Measurements from ENCODE around the gene NKIRAS1.

Gene NKIRAS1

DNA sequence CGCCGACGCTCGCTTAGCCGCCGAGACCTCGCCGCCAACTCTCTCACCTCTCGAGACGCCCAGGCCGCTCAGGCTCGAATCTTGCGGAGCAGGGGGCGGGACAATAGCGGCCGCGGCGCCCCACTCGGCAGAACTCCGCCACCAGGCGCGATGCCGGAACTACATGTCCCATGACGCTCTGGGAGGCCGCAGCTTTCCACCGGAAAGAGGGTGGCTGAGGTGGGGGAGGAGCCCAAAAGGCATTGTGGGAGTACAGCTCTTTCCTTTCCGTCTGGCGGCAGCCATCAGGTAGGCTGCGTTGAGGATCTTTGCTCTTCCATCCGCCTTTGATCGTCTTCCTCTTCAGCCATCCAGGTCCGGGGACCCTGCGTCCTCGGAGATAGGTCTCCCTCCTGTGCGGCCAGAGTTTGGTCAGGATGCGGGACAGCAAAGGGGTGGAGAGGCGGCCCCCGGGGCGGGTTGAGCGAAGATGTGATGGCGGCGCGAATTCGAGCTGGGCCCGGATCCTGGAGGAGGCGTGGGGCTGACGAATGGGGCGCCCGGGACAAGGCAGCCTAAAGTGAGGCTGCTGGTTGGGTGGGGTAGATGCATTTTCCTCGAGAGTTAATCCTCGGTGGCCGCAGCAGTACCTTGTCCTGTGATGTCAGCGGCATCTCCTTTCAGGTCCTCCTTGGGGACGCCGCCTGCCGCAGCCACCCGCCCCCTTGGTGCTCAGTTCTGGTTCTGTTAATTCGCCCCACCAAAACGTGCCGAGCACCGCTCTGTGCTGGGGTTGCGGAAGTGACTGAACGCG lies at the start of gene NKIRAS1, which contains the start of gene RPL15:
Gene NKIRAS1, minus strand, starts transcription at position 105 of the 793 bp plus-strand sequence. CDS start 6,086 bp downstream, outside the sequence.
Gene RPL15, plus strand, starts transcription at position 247 of the 793 bp plus-strand sequence. CDS start 728 bp downstream, outside the sequence.
- DNase-seq: peak; percentile 86

DNA sequence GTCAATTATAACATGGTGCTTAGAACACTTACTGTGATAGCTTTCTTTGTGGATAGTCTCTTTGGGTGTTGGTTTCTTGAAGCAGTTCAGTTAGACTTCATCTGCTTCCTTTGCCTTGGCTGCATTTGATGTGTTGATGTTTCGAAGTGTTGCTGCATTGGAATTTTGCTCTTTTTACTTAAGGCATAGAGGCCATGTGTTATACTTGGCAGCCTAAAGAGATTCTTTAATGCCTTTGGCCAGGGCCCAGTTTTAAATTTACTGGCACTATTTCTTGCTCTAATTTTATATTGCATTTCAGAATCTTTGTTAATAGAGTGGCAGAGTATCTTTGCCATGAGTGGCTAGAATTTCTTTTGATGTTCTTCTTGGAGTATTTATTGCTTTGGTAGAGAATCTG lies 49.5 kb upstream of the NKIRAS1 start:
- no peak for DNase-seq

DNA sequence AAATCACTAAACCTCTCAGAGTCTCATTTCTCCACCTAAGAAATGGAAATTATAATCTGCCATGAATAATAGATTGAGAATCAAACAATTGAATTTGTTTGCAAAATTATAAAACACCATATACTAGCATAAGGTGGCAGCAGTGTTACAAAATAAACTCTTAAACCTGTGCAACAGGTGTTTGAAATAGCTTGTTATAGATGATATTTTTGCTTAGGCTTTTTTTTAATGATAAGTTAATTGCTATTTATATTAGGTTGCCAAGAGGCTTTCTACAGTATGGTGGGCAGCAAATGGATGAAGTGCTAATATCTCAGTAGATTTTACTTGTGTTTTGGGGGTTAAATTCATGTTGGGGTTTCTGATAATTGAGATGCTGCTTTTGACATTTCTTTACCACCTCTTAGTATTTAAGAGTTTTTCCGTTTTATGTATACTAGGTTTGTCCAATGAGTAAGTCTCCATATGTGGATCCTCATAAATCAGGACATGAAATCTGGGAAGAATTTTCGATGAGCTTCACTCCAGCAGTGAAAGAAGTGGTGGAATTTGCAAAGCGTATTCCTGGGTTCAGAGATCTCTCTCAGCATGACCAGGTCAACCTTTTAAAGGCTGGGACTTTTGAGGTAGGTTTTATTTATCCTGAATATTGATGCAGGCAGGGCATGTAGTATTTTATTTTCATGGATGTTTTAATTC lies 47.9 kb upstream of the NKIRAS1 start:
- no peak for DNase-seq

DNA sequence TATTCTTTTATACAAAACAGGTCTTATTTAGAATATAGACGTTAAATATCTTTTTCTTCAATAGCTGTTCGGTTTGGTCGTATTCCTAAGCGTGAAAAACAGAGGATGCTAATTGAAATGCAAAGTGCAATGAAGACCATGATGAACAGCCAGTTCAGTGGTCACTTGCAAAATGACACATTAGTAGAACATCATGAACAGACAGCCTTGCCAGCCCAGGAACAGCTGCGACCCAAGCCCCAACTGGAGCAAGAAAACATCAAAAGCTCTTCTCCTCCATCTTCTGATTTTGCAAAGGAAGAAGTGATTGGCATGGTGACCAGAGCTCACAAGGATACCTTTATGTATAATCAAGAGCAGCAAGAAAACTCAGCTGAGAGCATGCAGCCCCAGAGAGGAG lies 45.1 kb upstream of the NKIRAS1 start:
- DNase-seq: no peak

DNA sequence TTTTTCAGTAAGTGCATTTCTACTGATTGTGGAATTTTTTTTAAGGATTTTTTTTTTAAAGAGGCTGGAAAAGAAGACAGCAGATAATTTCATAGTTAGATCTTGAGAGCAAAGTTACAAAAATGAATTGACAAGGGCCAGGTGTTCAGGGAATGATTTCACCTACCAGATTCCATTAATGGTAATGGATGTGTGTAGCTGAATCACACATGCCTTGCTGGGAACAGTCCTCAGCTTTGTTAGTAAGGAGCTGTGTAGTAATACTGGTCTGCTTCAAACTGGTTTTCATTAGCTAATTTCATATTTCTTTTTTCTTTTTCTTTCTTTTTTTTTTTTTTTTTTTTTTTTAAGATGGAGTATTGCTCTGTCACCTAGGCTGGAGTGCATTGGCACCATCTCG lies 44.3 kb upstream of the NKIRAS1 start:
- no peak for DNase-seq

DNA sequence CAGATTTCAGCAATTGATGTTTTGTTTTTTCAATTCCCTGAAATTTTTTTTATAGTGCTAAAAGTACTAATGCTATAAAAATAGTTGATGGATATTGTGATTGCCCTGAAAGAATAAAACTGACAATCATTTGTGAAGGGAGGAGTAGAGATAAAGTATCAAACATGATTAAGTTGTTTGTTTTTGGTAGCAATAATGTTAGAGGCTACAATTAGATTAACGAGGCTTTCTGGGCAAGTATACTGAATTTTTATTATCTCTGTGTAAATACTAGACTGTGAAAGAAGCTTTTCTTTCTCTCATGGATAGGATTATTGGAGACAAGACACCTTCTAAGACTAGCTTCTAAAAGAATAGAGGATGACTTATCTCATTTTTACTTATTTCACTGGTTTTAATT lies 43.9 kb upstream of the NKIRAS1 start:
- DNase-seq: no peak

DNA sequence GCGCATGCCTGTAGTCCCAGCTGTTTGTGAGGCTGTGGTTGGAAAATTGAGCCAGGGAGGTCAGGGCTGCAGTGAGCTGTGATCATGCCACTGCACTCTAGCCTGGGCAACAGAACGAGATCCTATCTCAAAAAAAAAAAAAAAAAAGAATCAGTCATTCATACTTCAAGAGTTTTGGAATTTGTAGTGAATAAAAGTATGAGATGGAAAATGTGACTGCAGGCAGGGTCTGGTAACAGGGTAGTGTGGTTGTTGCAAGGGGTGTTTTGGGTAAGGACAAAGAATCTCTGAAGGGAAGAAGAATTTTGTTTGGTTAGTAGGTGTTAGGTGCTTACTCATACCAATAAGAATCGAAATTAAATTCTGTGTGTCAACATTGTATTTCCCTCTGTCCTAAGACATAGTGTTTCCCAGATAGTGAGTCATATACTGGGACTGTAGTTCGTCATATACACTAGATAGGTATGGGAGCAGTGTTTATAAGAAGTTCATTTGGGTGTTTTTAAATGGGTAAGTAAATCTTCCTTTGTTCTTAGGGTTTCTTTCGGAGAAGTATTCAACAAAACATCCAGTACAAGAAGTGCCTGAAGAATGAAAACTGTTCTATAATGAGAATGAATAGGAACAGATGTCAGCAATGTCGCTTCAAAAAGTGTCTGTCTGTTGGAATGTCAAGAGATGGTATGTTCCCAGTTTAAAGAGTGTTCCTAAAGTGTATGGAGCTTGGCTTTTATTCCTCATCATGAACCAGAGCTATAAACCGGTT lies 42.5 kb upstream of the NKIRAS1 start:
- no peak for DNase-seq

DNA sequence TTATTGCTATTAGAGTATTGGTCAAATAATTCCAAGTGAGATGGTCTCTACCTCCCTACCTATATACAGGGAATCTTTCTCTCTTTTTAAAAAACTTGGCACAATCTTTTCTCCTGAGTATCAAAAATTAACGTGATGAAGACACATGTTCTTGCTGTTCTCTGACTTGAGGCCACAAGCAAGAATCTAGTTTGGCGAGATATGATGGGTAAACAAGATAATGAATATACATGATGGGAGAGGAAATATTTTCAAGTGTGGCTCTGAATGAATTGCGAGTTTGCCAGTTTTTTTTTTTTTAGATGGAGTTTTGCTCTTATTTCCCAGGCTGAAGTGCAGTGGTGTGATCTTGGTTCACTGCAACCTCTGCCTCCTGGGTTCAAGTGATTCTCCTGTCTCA lies 39.9 kb upstream of the NKIRAS1 start:
- DNase-seq: no peak

DNA sequence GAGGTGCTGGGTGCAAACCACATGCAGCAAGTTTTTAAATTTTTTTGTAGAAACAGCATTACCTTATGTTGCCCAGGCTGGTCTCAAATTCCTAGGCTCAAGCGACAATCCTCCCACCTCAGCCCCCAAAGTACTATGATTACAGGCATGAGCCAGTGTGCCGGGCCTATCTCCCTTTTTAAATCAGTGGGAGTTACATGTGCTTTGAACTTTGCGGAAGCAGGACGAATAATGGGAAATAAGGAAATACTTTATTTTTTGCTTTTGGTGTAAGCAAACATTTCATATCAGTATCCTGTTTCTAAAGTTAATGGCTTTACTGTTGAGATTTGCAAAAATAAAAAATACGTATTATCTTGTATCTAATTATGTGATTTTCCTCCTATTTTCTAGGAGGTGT lies 37.4 kb upstream of the NKIRAS1 start:
- DNase-seq: no peak

DNA sequence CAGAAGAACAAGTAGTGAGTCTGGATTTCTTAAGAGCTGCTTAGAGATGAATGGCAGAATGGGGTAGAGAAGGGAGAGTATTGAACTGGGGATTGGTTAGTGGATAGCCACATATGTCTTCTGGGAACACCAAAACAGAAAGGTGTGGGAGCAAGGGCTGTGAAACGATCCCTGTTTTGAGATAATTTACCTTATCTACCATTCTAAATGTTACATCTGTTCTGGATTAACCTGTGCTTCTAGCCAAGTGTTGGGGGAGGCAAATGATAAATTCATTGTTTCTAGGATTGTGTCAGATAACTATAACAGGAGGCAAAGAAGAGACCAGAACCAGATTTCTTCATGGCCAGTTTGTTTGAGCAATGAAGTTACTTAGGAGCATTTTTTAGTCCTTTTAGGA lies 36.7 kb upstream of the NKIRAS1 start:
- no peak for DNase-seq

DNA sequence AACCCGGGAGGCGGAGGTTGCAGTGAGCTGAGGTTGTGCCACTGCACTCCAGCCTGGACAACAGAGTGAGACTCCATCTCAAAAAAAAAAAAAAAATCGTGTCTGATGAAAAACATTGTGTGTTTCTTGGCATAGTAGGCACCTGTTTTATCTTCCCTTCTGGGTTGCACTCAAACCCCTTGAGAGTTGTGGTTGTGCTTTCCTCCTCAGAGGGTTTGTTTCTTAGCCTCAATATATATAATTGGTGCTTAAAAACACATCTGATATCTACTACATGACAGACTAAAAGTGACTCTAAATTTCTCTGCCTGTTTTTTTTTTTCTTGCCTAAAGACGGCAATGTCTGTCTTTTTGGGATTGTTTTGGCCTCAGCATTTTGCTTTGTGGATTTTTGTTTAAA lies 35.9 kb upstream of the NKIRAS1 start:
- DNase-seq: no peak

DNA sequence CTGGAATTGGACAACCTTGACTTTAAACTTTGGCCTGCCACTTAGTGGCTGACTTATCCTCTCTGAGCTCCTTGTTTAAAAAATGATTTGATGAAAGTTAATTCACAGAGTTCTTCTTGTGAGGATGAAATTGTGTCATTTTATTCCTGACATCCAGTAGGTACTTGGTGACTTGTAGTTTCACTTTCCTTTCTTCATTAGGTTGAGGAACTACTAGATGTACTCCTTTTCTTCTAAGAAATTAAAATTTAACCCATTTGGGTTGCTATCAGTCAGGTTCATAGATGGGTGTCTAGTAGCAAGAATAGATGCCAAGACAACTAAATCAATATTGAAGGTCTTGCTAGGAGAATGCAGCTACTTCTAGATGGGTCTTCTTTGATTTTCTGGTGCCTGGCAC lies 33.5 kb upstream of the NKIRAS1 start:
- DNase-seq: no peak

DNA sequence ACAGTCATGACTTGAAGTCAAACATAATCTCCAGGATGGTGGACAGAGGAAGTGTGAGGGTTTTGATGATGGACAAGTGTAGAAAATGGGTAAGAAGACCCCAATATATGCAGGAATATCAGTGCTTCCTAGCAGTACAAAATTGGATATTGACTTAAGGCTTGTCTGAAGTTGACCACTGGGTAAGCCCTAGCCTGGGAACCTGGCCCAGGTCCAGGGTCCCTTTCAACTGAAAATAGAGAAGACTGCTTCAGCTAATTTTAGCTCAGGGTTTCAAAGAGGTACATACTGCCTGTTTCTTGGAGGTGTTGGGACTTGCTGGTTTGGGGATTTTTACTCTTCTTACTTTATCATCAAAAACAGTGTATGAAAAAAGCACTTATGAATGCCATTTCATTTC lies 33.0 kb upstream of the NKIRAS1 start:
- DNase-seq: no peak

DNA sequence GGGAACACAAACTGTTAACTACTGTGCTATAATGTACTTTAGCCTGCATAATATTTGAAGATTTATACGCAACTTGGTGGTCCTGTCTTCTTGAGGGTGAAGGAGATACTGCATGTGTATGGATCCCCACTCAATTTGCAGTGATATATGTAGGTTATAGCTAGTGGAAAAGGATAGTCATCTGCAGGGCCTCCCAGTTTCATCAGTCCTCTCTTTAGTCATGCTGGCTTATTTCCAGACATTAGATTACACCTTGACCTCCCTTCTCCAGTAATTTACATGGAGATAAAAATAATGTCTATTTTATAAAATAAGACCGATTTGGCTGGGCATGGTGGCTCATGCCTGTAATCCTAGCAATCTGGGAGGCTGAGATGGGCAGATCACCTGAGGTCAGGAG lies 32.0 kb upstream of the NKIRAS1 start:
- no peak for DNase-seq

DNA sequence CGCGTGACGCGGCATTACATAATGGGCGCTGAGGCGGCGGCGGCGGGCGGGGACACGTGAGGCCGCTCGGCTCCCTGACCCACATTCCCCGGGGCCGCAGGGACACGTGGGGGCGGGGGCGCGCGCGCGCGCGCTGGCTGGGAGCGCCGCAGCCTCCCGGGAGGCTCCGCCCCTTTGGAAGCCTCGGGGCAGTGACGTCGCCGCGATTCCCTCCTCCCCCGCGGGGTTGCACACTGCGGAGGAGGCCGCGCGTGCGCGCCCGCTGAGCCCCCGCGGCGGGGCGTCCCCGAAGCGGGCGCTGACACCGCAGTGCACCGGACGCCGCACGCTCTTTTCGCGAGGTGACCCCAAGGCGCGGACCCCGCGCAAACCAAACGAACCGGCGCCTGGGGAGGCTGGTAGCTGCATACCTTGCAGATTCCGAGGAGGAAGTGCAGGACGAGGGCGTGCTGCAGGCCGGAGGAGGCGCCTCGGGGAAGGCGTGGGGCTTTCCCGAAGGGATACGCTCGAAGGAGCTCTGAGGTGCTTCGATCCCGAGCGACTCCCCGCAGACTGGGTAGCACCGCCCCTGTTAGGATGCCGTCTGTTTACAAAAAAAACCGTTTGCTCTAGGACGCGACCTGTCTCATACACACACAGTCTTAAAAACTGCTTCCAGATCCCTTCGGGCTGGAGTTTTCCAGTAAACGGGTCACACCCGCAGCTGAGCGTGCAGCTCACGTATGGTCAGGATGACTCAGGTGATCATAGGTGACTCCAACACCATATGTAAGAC lies 29.3 kb upstream of the NKIRAS1 start:
- peak; percentile 83 for DNase-seq

DNA sequence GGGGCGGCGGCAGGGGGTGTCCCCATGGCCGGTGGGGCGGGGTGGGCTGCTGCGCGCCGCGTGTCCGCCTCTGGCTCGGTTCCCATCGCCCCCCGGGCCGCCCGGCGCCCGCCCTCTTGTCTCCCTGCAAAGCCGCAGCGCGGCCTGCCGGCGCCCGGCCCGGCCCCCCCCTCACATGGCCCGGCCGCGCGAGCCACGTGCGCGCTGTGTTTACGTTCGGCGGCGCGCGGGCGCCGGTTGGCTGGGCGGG lies 28.8 kb upstream of the NKIRAS1 start:
- no peak for DNase-seq

DNA sequence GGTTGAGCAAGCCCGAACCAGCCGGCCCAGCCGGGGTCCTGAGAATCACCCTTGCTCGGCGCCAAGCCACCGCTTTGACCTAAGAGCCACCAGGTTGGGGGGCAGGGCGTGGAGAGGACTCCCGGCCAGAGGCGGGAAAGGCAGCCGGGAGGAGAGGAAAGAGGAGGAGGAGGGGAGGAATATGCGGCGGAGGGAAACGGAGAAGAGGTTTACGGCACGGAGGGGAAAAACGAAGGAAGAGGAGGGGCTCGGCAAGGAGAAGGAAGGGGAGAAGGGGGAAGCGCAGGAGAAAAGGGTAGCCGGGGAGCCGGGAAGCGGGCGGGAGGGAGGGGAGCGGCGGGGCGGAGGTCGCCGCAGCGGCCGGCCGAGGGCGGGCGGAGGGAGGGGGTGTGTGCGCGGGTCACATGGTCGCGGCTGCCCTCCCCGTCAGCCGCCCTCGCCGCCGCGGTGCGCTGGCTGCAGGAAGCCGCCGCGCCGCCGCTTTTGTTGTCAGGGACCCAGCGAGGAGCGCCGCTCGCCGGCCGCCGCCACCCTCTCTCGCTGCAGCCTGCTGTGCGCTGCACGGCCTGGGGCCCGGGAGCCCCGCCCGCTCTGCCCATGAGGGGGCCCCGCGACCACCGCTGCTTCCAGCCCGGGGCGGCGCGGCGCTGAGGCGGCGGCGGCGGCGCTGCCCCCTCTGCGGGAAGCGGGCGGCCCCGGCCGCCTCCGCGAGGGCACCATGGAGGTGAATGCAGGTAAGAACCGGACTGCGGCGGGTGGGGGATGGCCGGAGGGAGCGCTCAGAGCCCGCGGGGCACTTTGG lies 28.3 kb upstream of the NKIRAS1 start, which contains the start of gene NR1D2:
Gene NR1D2, plus strand, starts transcription at position 426 of the 802 bp plus-strand sequence. Its CDS starts 293 bp downstream, at position 719.
- peak; percentile 56 for DNase-seq

DNA sequence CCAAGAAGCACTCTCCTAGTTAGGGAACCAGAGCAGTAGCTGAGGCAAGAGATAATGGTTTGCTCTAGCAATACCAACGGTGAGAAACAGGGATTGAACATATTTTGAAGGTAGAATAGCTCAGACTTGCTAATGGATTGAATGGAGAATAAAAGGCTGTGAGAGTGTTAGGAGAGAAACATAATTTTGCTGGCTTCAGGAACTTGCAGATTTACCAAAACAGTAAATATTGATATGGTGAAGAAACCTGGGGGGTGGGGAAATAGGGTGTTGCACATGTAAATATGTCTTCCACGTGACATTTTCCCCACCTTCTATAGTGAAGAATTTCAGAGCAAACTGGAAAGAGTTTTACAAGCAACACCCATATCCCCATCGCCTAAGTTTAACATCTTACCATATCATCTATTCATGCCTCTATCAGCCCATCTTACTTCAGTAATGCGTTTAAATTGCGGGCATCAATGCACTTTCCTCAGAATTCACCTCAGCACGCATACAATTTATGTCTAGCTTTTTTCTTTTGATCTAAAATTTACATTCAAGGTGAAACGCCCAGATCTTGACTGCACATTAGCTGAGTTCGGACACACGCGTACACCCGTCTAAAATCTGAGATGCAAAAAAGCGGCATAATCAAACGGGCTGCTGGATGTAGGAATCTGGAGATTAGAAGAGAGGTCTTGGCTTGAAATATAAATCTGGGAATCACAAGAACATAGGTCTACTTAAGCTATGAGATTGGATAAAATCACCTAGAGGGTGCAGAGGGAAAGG lies 27.4 kb upstream of the NKIRAS1 start:
- DNase-seq: peak; percentile 13

DNA sequence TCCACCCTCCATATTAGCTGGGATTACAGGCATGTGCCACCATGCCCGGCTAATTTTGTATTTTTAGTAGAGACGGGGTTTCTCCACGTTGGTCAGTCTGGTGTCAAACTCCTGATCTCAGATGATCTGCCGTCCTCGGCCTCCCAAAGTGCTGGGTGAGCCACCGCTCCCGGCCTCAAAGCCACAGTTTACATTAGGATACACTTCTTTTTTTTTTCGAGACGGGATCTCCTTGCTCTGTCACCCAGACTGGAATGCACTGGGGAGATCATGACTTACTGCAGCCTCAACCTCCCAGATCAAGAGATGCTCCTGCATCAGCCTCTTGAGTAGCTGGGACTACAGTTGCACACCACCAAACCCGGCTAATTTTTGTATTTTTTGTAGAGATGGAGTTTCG lies 25.8 kb upstream of the NKIRAS1 start:
- DNase-seq: no peak

DNA sequence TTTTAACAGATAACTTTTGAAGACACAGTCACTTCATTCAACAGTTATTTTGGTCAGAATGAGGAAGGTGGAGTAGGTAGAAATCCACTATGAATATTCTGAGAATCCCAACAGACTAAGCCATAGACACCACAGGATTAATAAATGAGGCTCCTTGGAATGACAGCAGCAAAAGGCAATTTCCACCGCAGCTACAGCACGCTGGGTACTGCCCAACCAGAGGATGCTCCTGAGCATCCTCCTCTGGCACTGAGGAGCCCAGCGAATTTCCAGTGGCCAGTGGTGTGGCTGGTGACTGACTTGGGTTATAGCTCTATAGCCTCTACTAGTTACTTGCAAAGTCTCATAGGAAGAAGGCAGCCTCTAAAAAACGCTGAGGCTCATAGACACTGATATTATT lies 24.6 kb upstream of the NKIRAS1 start:
- no peak for DNase-seq

DNA sequence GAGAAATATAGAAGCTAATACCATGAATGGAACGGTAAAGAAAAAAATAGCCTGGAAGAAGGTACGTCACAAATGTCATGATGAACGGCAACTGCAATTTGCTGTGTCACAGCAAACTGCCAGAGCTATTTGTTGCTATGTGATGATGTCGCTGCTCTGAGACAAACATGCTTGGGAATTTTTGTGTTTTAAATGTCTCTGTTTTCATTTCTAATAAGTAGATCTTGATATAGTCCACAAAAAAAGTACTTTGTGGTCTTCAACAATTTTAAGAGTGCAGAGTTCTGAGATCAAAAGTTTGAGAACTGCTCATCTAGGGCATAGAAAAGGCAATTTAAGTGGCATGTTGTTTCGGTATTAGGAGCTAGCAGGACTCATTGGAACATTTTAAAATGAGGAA lies 24.0 kb upstream of the NKIRAS1 start:
- DNase-seq: no peak
